Kidney (tissue), 14 donors: ENCODE measurements around the gene HAPLN3. TPM values are rescaled to one million over a fixed set of nuclear protein-coding genes. Genes with fewer than 3 reads are reported as not detected.

ENCODE experiments used
- DNase-seq, 5 donors: peaks; one replicate each; pipeline ENCODE4 v3.0.0-alpha.2; 2013 to 2020
- FAIRE-seq: peaks from 2 replicates; lab custom pipeline; 2012; peaks lifted over from hg19 to GRCh38; lab: Jason Lieb, UNC
- H3K27ac ChIP-seq, 2 donors: one replicate each; pipeline ENCODE4 v1.7.0; 2013; ENCODE audit warnings: low read depth in 2 of 2, low read length in 2 of 2, inconsistent platforms in 1 of 2
- H3K27me3 ChIP-seq: one replicate; pipeline ENCODE4 v1.7.1; 2013; ENCODE audit warnings: low read length, inconsistent platforms; ENCODE audit not compliant: control insufficient read depth, insufficient read depth
- H3K36me3 ChIP-seq, 3 donors: one replicate each; pipeline versions ENCODE4 v1.7.0 to v1.7.1; 2013; ENCODE audit warnings: low read length in 3 of 3, control low read depth in 1 of 3, inconsistent platforms in 1 of 3; ENCODE audit not compliant: insufficient read depth in 3 of 3, control insufficient read depth in 2 of 3
- H3K4me1 ChIP-seq, 3 donors: one replicate each; pipeline versions ENCODE4 v1.7.0 to v1.7.1; 2013; ENCODE audit warnings: low read length in 3 of 3, inconsistent platforms in 1 of 3, low read depth in 1 of 3; ENCODE audit not compliant: control insufficient read depth in 2 of 3, insufficient read depth in 2 of 3
- H3K4me3 ChIP-seq, 3 donors: one replicate each; pipeline versions ENCODE4 v1.7.0 to v1.8.1; 2013; ENCODE audit warnings: low read length in 3 of 3, control low read depth in 1 of 3, inconsistent platforms in 1 of 3
- H3K9ac ChIP-seq, 3 donors: one replicate each; pipeline versions ENCODE4 v1.7.0 to v1.7.1; 2013; ENCODE audit warnings: low read length in 3 of 3, control low read depth in 1 of 3, inconsistent platforms in 1 of 3
- H3K9me3 ChIP-seq, 3 donors: one replicate each; pipeline versions ENCODE4 v1.7.0 to v1.7.1; 2013; ENCODE audit warnings: low read length in 3 of 3, control low read depth in 1 of 3, inconsistent platforms in 1 of 3; ENCODE audit not compliant: control insufficient read depth in 2 of 3, insufficient read depth in 1 of 3
- intact Hi-C: fragments of 100-400 bp; cut with DNase I; formaldehyde crosslinking; loops from one replicate; pipeline ENCODE4 v1.11.1; 2022
- polyA plus RNA-seq: library from polyadenylated mRNA; stranded (reverse); fragments of 350-450 nt; fragmentation: Illumina TruSeq; extraction: RNeasy Lipid Tissue Mini Kit (QIAGEN cat#74804); gene quantifications from one replicate; pipeline ENCODE4 v1.2.3, GENCODE V29; 2014; ENCODE audit warnings: low read depth, low replicate concordance; ENCODE audit not compliant: insufficient read depth
- total RNA-seq: library from RNA; stranded (reverse); fragmentation: NEBNext Ultra II Directional; extraction: Animal tissue kit (Norgen Biotek cat#: 25700); gene quantifications from one replicate; pipeline ENCODE4 v1.2.1, GENCODE V29; 2021
- TF ChIP-seq, protein P1 (sequence below): IDR thresholded peaks from 3 replicates; pipeline ENCODE4 v1.5.1; 2012; ENCODE audit warnings: mild to moderate bottlenecking, moderate library complexity, borderline replicate concordance; ENCODE audit not compliant: insufficient read depth; ENCODE audit errors: extremely low read depth
- donor health status: control.
- donor health status: control.
- donor health status: control.
- donor health status: control.
- donor health status: control.
- donor health status: DM: yes; HTN: yes; CAD: no.
- donor health status: Normal renal cell carcinoma (clear cell type).

Gene HAPLN3
- total and polyA plus RNA-seq, 2 donors from 2014 or later: 2.2 to 11.2 TPM

DNA sequence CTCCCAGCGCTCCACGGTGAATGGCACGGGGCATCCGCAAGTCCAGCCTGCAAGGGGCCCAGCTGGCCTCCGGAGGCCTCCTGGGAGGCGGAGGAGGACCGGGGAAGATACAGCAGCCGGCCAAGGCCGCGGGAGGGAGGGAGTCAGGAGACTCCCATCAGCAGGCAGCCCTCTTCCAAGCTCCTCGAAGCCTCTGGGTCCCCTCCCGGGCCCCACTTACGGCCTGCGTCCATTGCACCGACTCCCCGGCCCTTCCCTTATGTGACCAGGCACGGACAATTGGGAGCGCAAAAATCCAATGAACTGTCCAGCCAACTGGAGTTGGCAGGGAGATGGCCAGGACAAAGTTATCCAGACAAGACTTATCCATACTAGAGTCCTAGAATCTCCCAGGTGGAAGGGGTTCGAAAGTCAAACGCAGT, 17.2 kb upstream of the HAPLN3 start:
- Histone ChIP-seq H3K4me1 (peaks cover 0 to 2% (median 0%) of the 10 kb centered on the region in 3 donors), H3K27ac (peak overlapping the region; percentile 32 to 49), H3K36me3 (no peaks in the 10 kb centered on the region), H3K9ac (peak overlapping the region; percentile 37 to 55 (median 47)), H3K9me3 (no peaks in the 10 kb centered on the region), H3K4me3 (peak overlapping the region; percentile 58 to 68 (median 64)), H3K27me3 (no peaks in the 10 kb centered on the region)
- TF ChIP-seq, protein P1, sequence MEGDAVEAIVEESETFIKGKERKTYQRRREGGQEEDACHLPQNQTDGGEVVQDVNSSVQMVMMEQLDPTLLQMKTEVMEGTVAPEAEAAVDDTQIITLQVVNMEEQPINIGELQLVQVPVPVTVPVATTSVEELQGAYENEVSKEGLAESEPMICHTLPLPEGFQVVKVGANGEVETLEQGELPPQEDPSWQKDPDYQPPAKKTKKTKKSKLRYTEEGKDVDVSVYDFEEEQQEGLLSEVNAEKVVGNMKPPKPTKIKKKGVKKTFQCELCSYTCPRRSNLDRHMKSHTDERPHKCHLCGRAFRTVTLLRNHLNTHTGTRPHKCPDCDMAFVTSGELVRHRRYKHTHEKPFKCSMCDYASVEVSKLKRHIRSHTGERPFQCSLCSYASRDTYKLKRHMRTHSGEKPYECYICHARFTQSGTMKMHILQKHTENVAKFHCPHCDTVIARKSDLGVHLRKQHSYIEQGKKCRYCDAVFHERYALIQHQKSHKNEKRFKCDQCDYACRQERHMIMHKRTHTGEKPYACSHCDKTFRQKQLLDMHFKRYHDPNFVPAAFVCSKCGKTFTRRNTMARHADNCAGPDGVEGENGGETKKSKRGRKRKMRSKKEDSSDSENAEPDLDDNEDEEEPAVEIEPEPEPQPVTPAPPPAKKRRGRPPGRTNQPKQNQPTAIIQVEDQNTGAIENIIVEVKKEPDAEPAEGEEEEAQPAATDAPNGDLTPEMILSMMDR: no peak
- intact Hi-C loops: no loop called here
- peak; percentile 51 to 83 (median 61) for DNase-seq
- FAIRE-seq: no peak

DNA sequence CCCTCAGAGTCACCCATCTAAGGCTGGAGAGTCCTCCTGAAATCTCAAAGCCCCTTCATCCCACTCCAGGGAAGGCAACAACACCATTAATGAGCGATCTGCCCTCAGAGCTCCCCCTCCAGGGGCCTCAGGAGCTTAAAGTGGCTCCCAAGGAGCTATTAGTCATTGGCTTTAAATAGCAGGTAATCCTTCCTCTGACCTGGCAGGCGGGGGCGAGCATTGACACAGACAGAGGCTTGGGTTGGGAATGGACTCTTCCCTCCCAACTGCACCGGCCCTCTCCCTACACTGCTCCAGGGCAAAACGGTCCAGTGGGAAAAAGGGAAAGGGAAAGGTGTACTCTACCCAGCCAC, 16.4 kb upstream of the HAPLN3 start:
- FAIRE-seq (no peak), DNase-seq (peak in 2 of 5 donors; percentile 41 to 57)
- peaks cover 0 to 2% (median 0%) of the 10 kb centered on the region in 3 donors for H3K4me1 ChIP-seq
- peak overlapping the region in 1 of 3 donors; percentile 46 for H3K9ac ChIP-seq
- intact Hi-C loops: no loop called here
- H3K4me3 ChIP-seq: peak overlapping the region in 2 of 3 donors; percentile 23 to 68
- TF ChIP-seq, protein P1: no peak
- H3K27me3 ChIP-seq: no peaks in the 10 kb centered on the region
- no peaks in the 10 kb centered on the region for H3K36me3 ChIP-seq
- H3K27ac ChIP-seq: no peak overlapping the region
- H3K9me3 ChIP-seq: no peaks in the 10 kb centered on the region

DNA sequence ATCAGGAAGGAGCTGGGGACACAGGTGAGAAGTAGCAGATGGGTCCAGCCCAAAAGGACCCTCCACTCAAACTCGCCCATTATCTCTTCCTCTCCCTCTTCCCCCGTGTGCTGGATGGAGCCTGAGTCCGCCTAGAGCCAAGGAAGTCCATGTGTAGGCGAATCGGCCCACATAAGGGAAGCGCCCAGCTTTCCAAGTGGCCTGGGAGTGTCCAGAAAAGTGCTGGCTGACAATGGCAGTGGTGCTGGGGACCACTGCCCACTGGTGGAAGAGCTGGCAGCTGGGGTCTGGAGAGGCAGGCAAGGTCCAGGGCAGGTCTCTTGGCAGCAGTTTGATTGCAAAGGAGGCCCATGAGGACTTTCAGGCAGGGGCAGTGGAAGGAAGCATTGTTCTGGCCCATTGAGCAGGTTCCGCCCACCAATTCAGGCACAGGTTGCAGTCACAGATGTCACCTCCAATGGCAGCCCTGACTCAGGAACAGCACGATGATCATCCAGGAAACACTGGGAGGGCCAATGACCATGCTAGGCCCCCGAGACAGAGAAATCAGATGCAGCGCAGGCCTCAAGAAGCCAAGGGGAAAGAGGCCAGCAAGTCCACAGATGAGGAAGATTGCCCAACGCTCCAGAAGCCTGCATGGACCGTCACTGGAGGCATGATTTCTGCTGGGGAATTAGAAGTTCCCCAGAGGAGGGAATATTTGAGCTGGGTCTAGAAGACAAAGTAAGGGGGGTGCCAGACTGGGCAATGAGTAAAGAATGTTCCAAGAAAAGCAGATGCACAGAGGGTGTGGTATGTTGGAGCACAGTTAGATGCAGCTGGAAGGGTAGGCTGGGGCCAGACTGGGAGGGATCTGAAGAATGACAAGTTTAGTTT, 14.8 kb upstream of the HAPLN3 start:
- H3K9me3 ChIP-seq: no peaks in the 10 kb centered on the region
- H3K27ac ChIP-seq: no peak overlapping the region
- H3K27me3 ChIP-seq: no peaks in the 10 kb centered on the region
- DNase-seq: peak in 3 of 5 donors; percentile 60 to 74 (median 71)
- no peak for FAIRE-seq
- H3K9ac ChIP-seq: no peak overlapping the region
- no peaks in the 10 kb centered on the region for H3K36me3 ChIP-seq
- TF ChIP-seq, protein P1: no peak
- peaks cover 0 to 2% (median 0%) of the 10 kb centered on the region in 3 donors for H3K4me1 ChIP-seq
- H3K4me3 ChIP-seq: no peak overlapping the region
- intact Hi-C loops: loop anchor here (10.0 kb wide), 1 partner anchor 265 kb away; no protein-coding TSS in a partner anchor
